Neural cell (in vitro differentiated cells): ENCODE results near the gene KRT78. TPM values are rescaled to one million over a fixed set of nuclear protein-coding genes. Genes with fewer than 3 reads are reported as not detected.

ENCODE experiments used
- H2AFZ ChIP-seq: fragments of 200-600, 300-800 bp; sonication (generic), shearing (Covaris generic); 2 replicates; pipeline ENCODE4 v1.6.0; 2014; ENCODE audit warnings: low read depth, mild to moderate bottlenecking, antibody characterized with exemption, low read length, moderate library complexity
- H3F3A ChIP-seq: fragments of 200-600 bp; shearing (Covaris generic); 2 replicates; pipeline ENCODE4 v1.6.1; 2016; ENCODE audit warnings: mild to moderate bottlenecking, moderate library complexity, mixed read lengths, antibody characterized with exemption, low read length; ENCODE audit not compliant: insufficient read depth, poor library complexity, severe bottlenecking
- H3K27ac ChIP-seq: fragments of 200-600, 300-800 bp; sonication (generic), shearing (Covaris generic); 2 replicates; pipeline ENCODE4 v1.5.1; 2014; ENCODE audit warnings: mild to moderate bottlenecking, low read length, moderate library complexity
- H3K27me3 ChIP-seq: fragments of 300-800, 200-600 bp; sonication (generic), shearing (Covaris generic); 2 replicates; pipeline ENCODE4 v1.6.0; 2014; ENCODE audit warnings: mild to moderate bottlenecking, low read depth, low read length, moderate library complexity; ENCODE audit not compliant: insufficient read depth
- H3K36me3 ChIP-seq: fragments of 300-800, 200-600 bp; sonication (generic), shearing (Covaris generic); 2 replicates; pipeline ENCODE4 v1.5.1; 2014; ENCODE audit warnings: mild to moderate bottlenecking, antibody characterized with exemption, low read length, moderate library complexity; ENCODE audit not compliant: insufficient read depth
- H3K4me2 ChIP-seq: fragments of 300-800, 200-600 bp; sonication (generic), shearing (Covaris generic); 2 replicates; pipeline ENCODE4 v1.6.0; 2014; ENCODE audit warnings: mild to moderate bottlenecking, low read length
- H3K4me3 ChIP-seq: fragments of 300-800, 200-600 bp; sonication (generic), shearing (Covaris generic); 2 replicates; pipeline ENCODE4 v1.5.1; 2014; ENCODE audit warnings: mild to moderate bottlenecking, low read length, moderate library complexity
- H3K79me2 ChIP-seq: fragments of 200-600 bp; shearing (Covaris generic); replicated peaks from 2 replicates; pipeline ENCODE4 v1.6.0; 2014; ENCODE audit warnings: mild to moderate bottlenecking, low read length, moderate library complexity; ENCODE audit not compliant: insufficient read depth
- H3K9ac ChIP-seq: fragments of 300-800, 200-600 bp; sonication (generic), shearing (Covaris generic); 2 replicates; pipeline ENCODE4 v1.6.1; 2016; ENCODE audit warnings: mild to moderate bottlenecking, low read length, mixed read lengths
- H3K9me2 ChIP-seq: fragments of 200-600 bp; shearing (Covaris generic); 2 replicates; pipeline ENCODE4 v1.6.1; 2016; ENCODE audit warnings: mild to moderate bottlenecking, low read length, mixed read lengths; ENCODE audit not compliant: insufficient read depth
- H3K9me3 ChIP-seq: fragments of 200-600, 300-800 bp; sonication (generic), shearing (Covaris generic); 2 replicates; pipeline ENCODE4 v1.6.1; 2016; ENCODE audit warnings: mild to moderate bottlenecking, mixed run types, low read length, moderate library complexity, mixed read lengths
- H4K20me1 ChIP-seq: fragments of 200-600 bp; shearing (Covaris generic); 2 replicates; pipeline ENCODE4 v1.6.1; 2016; ENCODE audit warnings: mild to moderate bottlenecking, mixed run types; ENCODE audit not compliant: insufficient read depth
- EP300 ChIP-seq: fragments of 450-650 bp; conservative IDR thresholded peaks from 2 replicates; pipeline ENCODE4 v1.6.1; 2014; ENCODE audit warnings: antibody characterized with exemption, mild to moderate bottlenecking, moderate library complexity; ENCODE audit not compliant: poor library complexity, severe bottlenecking
- EZH2 ChIP-seq: fragments of 200-600, 300-800 bp; shearing (Covaris generic), sonication (generic); IDR thresholded peaks from 2 replicates; pipeline ENCODE4 v1.6.1; 2014; ENCODE audit warnings: antibody characterized with exemption, low read length, borderline replicate concordance, mild to moderate bottlenecking; ENCODE audit not compliant: insufficient read depth, poor library complexity, severe bottlenecking
- MXI1 ChIP-seq: fragments of 450-650 bp; conservative IDR thresholded peaks from 2 replicates; pipeline ENCODE4 v1.6.1; 2014; ENCODE audit warnings: antibody characterized with exemption, mild to moderate bottlenecking; ENCODE audit not compliant: poor library complexity, severe bottlenecking
- POLR2AphosphoS5 ChIP-seq: IDR thresholded peaks from 2 replicates; pipeline ENCODE4 v1.6.1; 2012
- RAD21 ChIP-seq: fragments of 450-650 bp; conservative IDR thresholded peaks from 2 replicates; pipeline ENCODE4 v1.6.1; 2014; ENCODE audit warnings: antibody characterized with exemption, mild to moderate bottlenecking, moderate library complexity
- SMC3 ChIP-seq: fragments of 450-650 bp; conservative IDR thresholded peaks from 2 replicates; pipeline ENCODE4 v1.6.1; 2014; ENCODE audit warnings: antibody characterized with exemption, mild to moderate bottlenecking, moderate library complexity; ENCODE audit not compliant: poor library complexity
- TAF1 ChIP-seq: IDR thresholded peaks from 2 replicates; pipeline ENCODE4 v1.6.1; 2012; ENCODE audit warnings: low read depth
- polyA minus RNA-seq: library from RNA; depleted of rRNA, polyadenylated mRNA; stranded (reverse); fragments of >200 nt; gene quantifications from 2 replicates; pipeline ENCODE4 v1.2.3, GENCODE V29; 2014
- polyA plus RNA-seq: library from polyadenylated mRNA; depleted of rRNA; stranded (reverse); fragments of >200 nt; gene quantifications from 2 replicates; pipeline ENCODE4 v1.2.3, GENCODE V29; 2014
- TF ChIP-seq, protein P1 (sequence below): IDR thresholded peaks from 2 replicates; pipeline ENCODE4 v1.6.1; 2012; ENCODE audit warnings: borderline replicate concordance
- TF ChIP-seq, protein P2 (sequence below): fragments of 450-650 bp; IDR thresholded peaks from 2 replicates; pipeline ENCODE4 v1.5.1; 2014; ENCODE audit warnings: antibody characterized with exemption, mild to moderate bottlenecking, moderate library complexity; ENCODE audit not compliant: poor library complexity, severe bottlenecking

KRT78 gene, protein sequence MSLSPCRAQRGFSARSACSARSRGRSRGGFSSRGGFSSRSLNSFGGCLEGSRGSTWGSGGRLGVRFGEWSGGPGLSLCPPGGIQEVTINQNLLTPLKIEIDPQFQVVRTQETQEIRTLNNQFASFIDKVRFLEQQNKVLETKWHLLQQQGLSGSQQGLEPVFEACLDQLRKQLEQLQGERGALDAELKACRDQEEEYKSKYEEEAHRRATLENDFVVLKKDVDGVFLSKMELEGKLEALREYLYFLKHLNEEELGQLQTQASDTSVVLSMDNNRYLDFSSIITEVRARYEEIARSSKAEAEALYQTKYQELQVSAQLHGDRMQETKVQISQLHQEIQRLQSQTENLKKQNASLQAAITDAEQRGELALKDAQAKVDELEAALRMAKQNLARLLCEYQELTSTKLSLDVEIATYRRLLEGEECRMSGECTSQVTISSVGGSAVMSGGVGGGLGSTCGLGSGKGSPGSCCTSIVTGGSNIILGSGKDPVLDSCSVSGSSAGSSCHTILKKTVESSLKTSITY
- polyA plus RNA-seq (not detected in 2 replicates), polyA minus RNA-seq (not detected in 2 replicates)

DNA sequence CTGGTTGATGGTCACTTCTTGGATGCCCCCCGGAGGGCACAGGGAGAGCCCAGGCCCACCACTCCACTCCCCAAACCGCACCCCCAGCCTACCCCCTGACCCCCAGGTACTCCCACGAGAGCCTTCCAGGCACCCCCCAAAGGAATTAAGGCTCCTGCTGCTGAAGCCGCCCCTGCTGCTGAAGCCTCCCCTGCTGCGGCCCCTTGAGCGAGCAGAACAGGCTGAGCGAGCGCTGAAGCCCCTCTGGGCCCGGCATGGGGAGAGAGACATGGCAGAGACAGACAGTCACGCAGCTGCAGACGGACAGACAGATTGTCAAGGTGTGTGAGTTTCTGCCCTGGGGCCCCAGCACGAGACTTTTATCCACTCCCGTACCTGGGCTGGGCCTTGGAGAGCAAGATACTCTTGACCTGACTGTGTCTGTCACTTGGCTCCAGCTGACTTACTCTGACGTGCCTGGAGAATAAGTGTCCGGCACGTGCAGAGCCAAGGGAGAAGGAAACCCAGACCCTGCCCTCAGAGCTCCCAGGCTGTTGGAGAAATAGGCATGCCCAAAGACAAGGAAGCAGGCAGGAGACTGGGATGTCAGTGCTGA, at the start of gene KRT78:
Gene KRT78, minus strand, starts transcription at position 334 of the 595 bp plus-strand sequence. Its CDS starts 64 bp downstream, at position 270.
- no peak within 1 kb of the TSS for H3K4me2 ChIP-seq

DNA sequence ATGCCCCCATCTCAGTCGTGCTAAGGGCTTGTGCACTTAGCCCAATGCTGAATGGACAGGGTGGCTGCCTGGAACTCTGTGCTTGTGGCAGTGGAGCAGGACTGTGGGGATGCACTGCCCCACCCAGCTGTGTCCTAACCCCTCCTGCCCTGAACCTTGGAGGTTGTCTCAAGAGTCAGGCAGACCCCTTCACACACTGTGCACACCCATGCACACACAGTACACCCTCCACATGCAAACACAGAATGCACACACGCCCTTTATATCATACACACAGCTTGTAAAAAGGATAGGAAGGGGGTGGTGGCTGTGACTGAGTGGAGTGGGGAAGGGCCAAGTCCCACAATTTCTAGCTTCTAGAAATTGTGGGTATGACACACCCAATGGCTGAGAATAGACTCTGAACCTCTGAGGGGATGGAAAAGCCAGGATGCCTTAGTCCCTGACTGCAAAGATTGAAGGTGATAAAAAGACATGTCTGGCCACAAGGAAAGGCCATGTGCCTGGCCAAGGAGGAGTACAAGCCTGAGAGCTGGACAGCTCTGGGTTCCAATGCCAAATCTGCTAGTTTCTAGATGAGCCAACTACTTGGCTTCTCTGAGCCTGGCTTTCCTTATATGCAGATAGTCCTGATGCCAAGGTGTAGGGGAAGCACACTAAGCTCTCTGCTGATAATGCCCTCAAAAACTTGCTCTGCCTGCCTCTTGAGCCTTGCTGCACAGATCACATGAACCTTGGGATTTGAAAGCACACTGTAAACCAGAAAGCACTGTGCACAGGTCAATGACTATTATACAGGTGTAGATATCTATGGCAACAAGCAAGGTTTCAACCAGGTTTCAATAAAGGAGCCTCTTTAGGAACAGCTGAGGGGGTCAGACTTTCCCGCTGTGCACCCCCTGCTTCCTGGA, 47.7 kb upstream of the KRT78 start:
- H3K4me3 ChIP-seq, result no peak overlapping the region
- H3K27ac ChIP-seq, result no peak overlapping the region
- no peaks in the 10 kb centered on the region for H3K27me3 ChIP-seq
- H3F3A ChIP-seq, result no peaks in the 10 kb centered on the region
- no peaks in the 10 kb centered on the region for H3K9me2 ChIP-seq
- no peak overlapping the region for H2AFZ ChIP-seq
- H4K20me1 ChIP-seq, result no peaks in the 10 kb centered on the region
- no peaks in the 10 kb centered on the region for H3K79me2 ChIP-seq
- no peak overlapping the region for H3K9ac ChIP-seq
- no peak overlapping the region for H3K4me2 ChIP-seq
- no peaks in the 10 kb centered on the region for H3K9me3 ChIP-seq
- H3K36me3 ChIP-seq, result no peaks in the 10 kb centered on the region
- no peak for TF ChIP-seq POLR2AphosphoS5
- TF ChIP-seq, protein P1, sequence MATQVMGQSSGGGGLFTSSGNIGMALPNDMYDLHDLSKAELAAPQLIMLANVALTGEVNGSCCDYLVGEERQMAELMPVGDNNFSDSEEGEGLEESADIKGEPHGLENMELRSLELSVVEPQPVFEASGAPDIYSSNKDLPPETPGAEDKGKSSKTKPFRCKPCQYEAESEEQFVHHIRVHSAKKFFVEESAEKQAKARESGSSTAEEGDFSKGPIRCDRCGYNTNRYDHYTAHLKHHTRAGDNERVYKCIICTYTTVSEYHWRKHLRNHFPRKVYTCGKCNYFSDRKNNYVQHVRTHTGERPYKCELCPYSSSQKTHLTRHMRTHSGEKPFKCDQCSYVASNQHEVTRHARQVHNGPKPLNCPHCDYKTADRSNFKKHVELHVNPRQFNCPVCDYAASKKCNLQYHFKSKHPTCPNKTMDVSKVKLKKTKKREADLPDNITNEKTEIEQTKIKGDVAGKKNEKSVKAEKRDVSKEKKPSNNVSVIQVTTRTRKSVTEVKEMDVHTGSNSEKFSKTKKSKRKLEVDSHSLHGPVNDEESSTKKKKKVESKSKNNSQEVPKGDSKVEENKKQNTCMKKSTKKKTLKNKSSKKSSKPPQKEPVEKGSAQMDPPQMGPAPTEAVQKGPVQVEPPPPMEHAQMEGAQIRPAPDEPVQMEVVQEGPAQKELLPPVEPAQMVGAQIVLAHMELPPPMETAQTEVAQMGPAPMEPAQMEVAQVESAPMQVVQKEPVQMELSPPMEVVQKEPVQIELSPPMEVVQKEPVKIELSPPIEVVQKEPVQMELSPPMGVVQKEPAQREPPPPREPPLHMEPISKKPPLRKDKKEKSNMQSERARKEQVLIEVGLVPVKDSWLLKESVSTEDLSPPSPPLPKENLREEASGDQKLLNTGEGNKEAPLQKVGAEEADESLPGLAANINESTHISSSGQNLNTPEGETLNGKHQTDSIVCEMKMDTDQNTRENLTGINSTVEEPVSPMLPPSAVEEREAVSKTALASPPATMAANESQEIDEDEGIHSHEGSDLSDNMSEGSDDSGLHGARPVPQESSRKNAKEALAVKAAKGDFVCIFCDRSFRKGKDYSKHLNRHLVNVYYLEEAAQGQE, result no peak
- TF ChIP-seq MXI1, result no peak
- TF ChIP-seq EP300, result no peak
- TF ChIP-seq, protein P2, sequence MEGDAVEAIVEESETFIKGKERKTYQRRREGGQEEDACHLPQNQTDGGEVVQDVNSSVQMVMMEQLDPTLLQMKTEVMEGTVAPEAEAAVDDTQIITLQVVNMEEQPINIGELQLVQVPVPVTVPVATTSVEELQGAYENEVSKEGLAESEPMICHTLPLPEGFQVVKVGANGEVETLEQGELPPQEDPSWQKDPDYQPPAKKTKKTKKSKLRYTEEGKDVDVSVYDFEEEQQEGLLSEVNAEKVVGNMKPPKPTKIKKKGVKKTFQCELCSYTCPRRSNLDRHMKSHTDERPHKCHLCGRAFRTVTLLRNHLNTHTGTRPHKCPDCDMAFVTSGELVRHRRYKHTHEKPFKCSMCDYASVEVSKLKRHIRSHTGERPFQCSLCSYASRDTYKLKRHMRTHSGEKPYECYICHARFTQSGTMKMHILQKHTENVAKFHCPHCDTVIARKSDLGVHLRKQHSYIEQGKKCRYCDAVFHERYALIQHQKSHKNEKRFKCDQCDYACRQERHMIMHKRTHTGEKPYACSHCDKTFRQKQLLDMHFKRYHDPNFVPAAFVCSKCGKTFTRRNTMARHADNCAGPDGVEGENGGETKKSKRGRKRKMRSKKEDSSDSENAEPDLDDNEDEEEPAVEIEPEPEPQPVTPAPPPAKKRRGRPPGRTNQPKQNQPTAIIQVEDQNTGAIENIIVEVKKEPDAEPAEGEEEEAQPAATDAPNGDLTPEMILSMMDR, result no peak

More for the DNA sequence above, at the start of gene KRT78:
- Histone ChIP-seq H3K27me3 (no peaks in the 10 kb centered on the region), H4K20me1 (no peaks in the 10 kb centered on the region), H3K36me3 (no peaks in the 10 kb centered on the region), H3K9me2 (no peaks in the 10 kb centered on the region), H2AFZ (no peak within 1 kb of the TSS), H3K4me3 (no peak within 1 kb of the TSS), H3K27ac (no peak within 1 kb of the TSS), H3K9ac (no peak within 1 kb of the TSS), H3K9me3 (no peaks in the 10 kb centered on the region), H3K79me2 (no peaks in the 10 kb centered on the region), H3F3A (no peaks in the 10 kb centered on the region)
- TF ChIP-seq POLR2AphosphoS5 (no peak), RAD21 (no peak), EZH2 (no peak), EP300 (no peak), TAF1 (no peak), MXI1 (no peak), SMC3 (no peak)
- TF ChIP-seq, protein P1, result no peak
- TF ChIP-seq, protein P2, result no peak
